Activated B cell treated with CpG ODN at 0.5 μM for 24 hours (primary cell): ENCODE data around the gene ZBTB25. TPM values are rescaled to one million over a fixed set of nuclear protein-coding genes. Genes with fewer than 3 reads are reported as not detected.
A peak's percentile ranks its signal among the peaks of the same experiment; 100 is the strongest.

ENCODE experiments used
- ATAC-seq: fragments of 200-7000 bp; cut with Tn5 transposase; one replicate; pipeline ENCODE4 v1.10.0; 2021; ENCODE audit warnings: low read depth, mild to moderate bottlenecking, moderate library complexity
- CTCF ChIA-PET: fragments of 350-600 bp; sonication (Branson Sonifier 250); formaldehyde crosslinking; loops from one replicate; lab custom pipeline; 2021; ENCODE audit warnings: antibody characterized with exemption; lab: Charles Lee
- POLR2A ChIA-PET: fragments of 350-600 bp; sonication (Branson Sonifier 250); formaldehyde crosslinking; loops from one replicate; lab custom pipeline; 2021; ENCODE audit warnings: antibody characterized with exemption; lab: Charles Lee
- DNase-seq: peaks from one replicate; pipeline ENCODE4 v3.0.0; 2022
- H3K27ac Mint-ChIP-seq: one replicate; pipeline ENCODE4 v1.8.0; 2020; ENCODE audit warnings: mixed read lengths
- H3K27me3 Mint-ChIP-seq: one replicate; pipeline ENCODE4 v1.8.0; 2021; ENCODE audit warnings: mixed read lengths
- H3K36me3 Mint-ChIP-seq: one replicate; pipeline ENCODE4 v1.8.0; 2021; ENCODE audit warnings: low read depth, mixed read lengths
- H3K4me1 Mint-ChIP-seq: one replicate; pipeline ENCODE4 v1.8.0; 2021; ENCODE audit warnings: mixed read lengths
- H3K4me3 Mint-ChIP-seq: one replicate; pipeline ENCODE4 v1.8.0; 2020; ENCODE audit warnings: mild to moderate bottlenecking, mixed read lengths
- H3K9me3 Mint-ChIP-seq: one replicate; pipeline ENCODE4 v1.8.0; 2020; ENCODE audit warnings: mixed read lengths
- intact Hi-C: fragments of 100-400 bp; cut with micrococcal nuclease; formaldehyde crosslinking; loops from one replicate; pipeline ENCODE4 v1.15.1; 2024
- total RNA-seq: library from RNA; stranded (reverse); gene quantifications from 2 replicates; pipeline ENCODE4 v1.2.3, GENCODE V29; 2022
- TF ChIP-seq, protein P1 (sequence below): fragments of 200-600 bp; IDR thresholded peaks from one replicate; pipeline ENCODE4 v1.8.0; 2022; ENCODE audit warnings: antibody characterized with exemption, mild to moderate bottlenecking

ZBTB25 gene
- total RNA-seq, 1 donor from 2014 or later = 29.1 TPM

DNA sequence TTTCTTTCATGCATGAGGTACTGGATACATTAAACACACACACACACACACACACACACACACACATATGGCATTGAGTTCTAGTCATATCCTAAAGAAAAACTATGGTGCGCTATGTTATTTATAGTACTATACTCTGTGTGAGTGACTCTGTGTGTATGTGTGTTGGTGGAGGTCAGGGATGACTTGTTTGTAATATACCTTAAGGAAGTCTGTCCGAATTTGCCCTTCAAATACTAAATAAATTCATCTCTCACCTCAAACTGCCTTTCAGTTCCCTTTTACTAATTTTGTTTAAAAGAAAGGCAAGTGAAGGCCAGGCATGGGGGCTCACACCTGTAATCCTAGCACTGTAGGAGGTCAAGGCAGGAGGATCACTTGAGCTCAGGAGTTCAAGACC lies 40.4 kb downstream of the ZBTB25 start:
- intact Hi-C loops = no loop called here
- ChIA-PET CTCF (interaction anchor here (1.2 to 4.2 kb wide), 4 partner anchors 15 to 48 kb away, joined by 3 to 26 read pairs (median 6); no protein-coding TSS in a partner anchor), POLR2A (interaction anchor here (0.6 to 3.6 kb wide), 9 partner anchors 12 to 227 kb away, joined by 3 to 24 read pairs (median 5); partner anchors contain the start of genes ZBTB1 and ZBTB25)
- ATAC-seq = no peak
- H3K27ac Mint-ChIP-seq = peak overlapping the region; percentile 4
- peak overlapping the region; percentile 44 for H3K4me3 Mint-ChIP-seq
- H3K4me1 Mint-ChIP-seq = peaks cover 69% of the 10 kb centered on the region
- no peaks in the 10 kb centered on the region for H3K27me3 Mint-ChIP-seq
- no peak for DNase-seq
- H3K9me3 Mint-ChIP-seq = no peaks in the 10 kb centered on the region
- peaks cover 17% of the 10 kb centered on the region for H3K36me3 Mint-ChIP-seq
- TF ChIP-seq, protein P1, sequence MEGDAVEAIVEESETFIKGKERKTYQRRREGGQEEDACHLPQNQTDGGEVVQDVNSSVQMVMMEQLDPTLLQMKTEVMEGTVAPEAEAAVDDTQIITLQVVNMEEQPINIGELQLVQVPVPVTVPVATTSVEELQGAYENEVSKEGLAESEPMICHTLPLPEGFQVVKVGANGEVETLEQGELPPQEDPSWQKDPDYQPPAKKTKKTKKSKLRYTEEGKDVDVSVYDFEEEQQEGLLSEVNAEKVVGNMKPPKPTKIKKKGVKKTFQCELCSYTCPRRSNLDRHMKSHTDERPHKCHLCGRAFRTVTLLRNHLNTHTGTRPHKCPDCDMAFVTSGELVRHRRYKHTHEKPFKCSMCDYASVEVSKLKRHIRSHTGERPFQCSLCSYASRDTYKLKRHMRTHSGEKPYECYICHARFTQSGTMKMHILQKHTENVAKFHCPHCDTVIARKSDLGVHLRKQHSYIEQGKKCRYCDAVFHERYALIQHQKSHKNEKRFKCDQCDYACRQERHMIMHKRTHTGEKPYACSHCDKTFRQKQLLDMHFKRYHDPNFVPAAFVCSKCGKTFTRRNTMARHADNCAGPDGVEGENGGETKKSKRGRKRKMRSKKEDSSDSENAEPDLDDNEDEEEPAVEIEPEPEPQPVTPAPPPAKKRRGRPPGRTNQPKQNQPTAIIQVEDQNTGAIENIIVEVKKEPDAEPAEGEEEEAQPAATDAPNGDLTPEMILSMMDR = no peak

GRCh38 chr14:64461221-64461620 lies 42.4 kb downstream of the ZBTB25 start:
- Mint-ChIP-seq H3K27me3 (no peaks in the 10 kb centered on the region), H3K4me1 (peaks cover 62% of the 10 kb centered on the region), H3K36me3 (peaks cover 24% of the 10 kb centered on the region), H3K9me3 (no peaks in the 10 kb centered on the region), H3K27ac (no peak overlapping the region), H3K4me3 (no peak overlapping the region)
- POLR2A ChIA-PET = no interaction called here
- ATAC-seq (no peak), DNase-seq (no peak)
- TF ChIP-seq, protein P1 = no peak
- CTCF ChIA-PET = interaction anchor here (4.2 kb wide), 1 partner anchor 31 kb away, joined by 26 read pairs; no protein-coding TSS in a partner anchor
- intact Hi-C loops = no loop called here

GRCh38 chr14:64459405-64460136 lies 44.1 kb downstream of the ZBTB25 start:
- no peak for ATAC-seq
- TF ChIP-seq, protein P1 = no peak
- no peak for DNase-seq
- Mint-ChIP-seq H3K36me3 (peaks cover 40% of the 10 kb centered on the region), H3K27ac (no peak overlapping the region), H3K27me3 (no peaks in the 10 kb centered on the region), H3K4me3 (no peak overlapping the region), H3K9me3 (no peaks in the 10 kb centered on the region), H3K4me1 (peaks cover 53% of the 10 kb centered on the region)
- CTCF ChIA-PET = interaction anchor here (0.8 to 1.2 kb wide), 3 partner anchors 18 to 116 kb away, joined by 3 to 6 read pairs (median 3); no protein-coding TSS in a partner anchor
- POLR2A ChIA-PET = interaction anchor here (1.2 to 1.8 kb wide), 2 partner anchors 10 to 12 kb away, joined by 3 to 6 read pairs; no protein-coding TSS in a partner anchor
- intact Hi-C loops = no loop called here

DNA sequence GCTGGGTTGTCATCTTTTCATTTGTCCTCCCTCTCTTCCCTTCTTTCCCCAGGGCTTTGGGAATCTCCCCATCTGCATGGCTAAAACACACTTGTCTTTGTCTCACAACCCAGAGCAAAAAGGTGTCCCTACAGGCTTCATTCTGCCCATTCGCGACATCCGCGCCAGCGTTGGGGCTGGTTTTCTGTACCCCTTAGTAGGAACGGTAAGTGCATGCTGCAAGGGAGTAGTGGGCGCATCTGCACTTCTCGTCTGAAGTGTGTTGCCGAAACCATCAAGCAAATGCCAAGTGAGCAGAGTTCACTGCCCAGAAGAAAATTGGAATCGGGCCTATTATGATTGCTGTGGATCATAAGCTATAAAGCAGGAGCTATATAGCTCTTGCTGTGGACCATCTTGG lies 49.0 kb downstream of the ZBTB25 start:
- ATAC-seq (no peak), DNase-seq (no peak)
- ChIA-PET POLR2A (interaction anchor here (0.5 to 2.1 kb wide), 2 partner anchors 9 kb away, joined by 3 to 7 read pairs; no protein-coding TSS in a partner anchor), CTCF (no interaction called here)
- Mint-ChIP-seq H3K4me3 (no peak overlapping the region), H3K27me3 (no peaks in the 10 kb centered on the region), H3K27ac (no peak overlapping the region), H3K36me3 (peaks cover 65% of the 10 kb centered on the region), H3K4me1 (peaks cover 40% of the 10 kb centered on the region), H3K9me3 (no peaks in the 10 kb centered on the region)
- TF ChIP-seq, protein P1 = no peak
- intact Hi-C loops = no loop called here

DNA sequence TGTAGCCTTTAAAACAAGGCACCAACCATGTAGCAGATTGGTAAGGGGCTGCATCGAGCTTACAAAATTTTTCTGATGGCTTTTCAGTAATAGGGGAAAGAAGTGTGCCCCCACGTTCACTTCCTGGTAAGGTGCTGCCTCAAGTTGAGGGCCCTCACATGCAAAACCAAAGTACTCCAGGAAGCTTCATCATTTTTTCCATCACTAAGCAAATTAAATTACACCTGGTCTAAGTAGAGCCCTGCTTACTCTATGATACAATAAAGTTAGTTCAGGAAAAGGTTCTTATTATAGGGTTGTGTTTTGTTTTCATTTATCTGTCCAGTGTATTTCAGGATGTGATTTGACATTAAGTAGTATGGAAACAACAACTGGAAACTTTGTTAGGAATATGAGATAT lies 53.4 kb downstream of the ZBTB25 start:
- peak overlapping the region; percentile 85 for H3K27ac Mint-ChIP-seq
- CTCF ChIA-PET = no interaction called here
- DNase-seq = no peak
- peaks cover 44% of the 10 kb centered on the region for H3K4me1 Mint-ChIP-seq
- TF ChIP-seq, protein P1 = no peak
- no peak overlapping the region for H3K4me3 Mint-ChIP-seq
- POLR2A ChIA-PET = interaction anchor here (1.5 to 2.0 kb wide), 3 partner anchors 9 to 54 kb away, joined by 4 to 7 read pairs (median 6); partner anchors contain the start of genes AKAP5 and ZBTB1
- intact Hi-C loops = no loop called here
- ATAC-seq = peak; percentile 56
- no peaks in the 10 kb centered on the region for H3K27me3 Mint-ChIP-seq
- peaks cover 59% of the 10 kb centered on the region for H3K36me3 Mint-ChIP-seq
- H3K9me3 Mint-ChIP-seq = no peaks in the 10 kb centered on the region
